HAP-1 (cell line): Measurements from ENCODE around the gene FAIM2.

Experiments
- DNase-seq, 2 experiments: peaks; one replicate each; pipeline ENCODE4 v3.0.0-alpha.2; 2016 to 2020; ENCODE audit warnings: low spot score in 2 of 2
- H3K27me3 ChIP-seq: fragments of 250-450 bp; sonication (Bioruptor Pico); 2 replicates; pipeline ENCODE4 v1.5.1; 2020; ENCODE audit warnings: low read depth, mild to moderate bottlenecking, moderate library complexity
- H3K36me3 ChIP-seq: fragments of 250-450 bp; sonication (Bioruptor Pico); replicated peaks from 2 replicates; pipeline ENCODE4 v1.5.1; 2020; ENCODE audit warnings: mild to moderate bottlenecking
- H3K4me1 ChIP-seq: fragments of 250-450 bp; sonication (Bioruptor Pico); 2 replicates; pipeline ENCODE4 v1.5.1; 2020; ENCODE audit warnings: mild to moderate bottlenecking
- H3K4me3 ChIP-seq: fragments of 250-450 bp; sonication (Bioruptor Pico); 2 replicates; pipeline ENCODE4 v1.5.1; 2020; ENCODE audit warnings: mild to moderate bottlenecking, moderate library complexity
- H3K9me3 ChIP-seq: fragments of 250-450 bp; sonication (Bioruptor Pico); 2 replicates; pipeline ENCODE4 v1.5.1; 2020; ENCODE audit warnings: mild to moderate bottlenecking, moderate library complexity
- in situ Hi-C: fragments of 300-500 bp; cut with MboI; formaldehyde crosslinking; loops from 3 replicates; pipeline ENCODE4 v1.14.3; 2020; ENCODE audit warnings: low sequenced_read_pairs, inconsistent platforms, mixed read lengths

Gene FAIM2

GRCh38 chr12:49903700-49904423 lies at the start of gene FAIM2:
FAIM2 (minus strand) TSS chr12:49903900; CDS start chr12:49903792, 108 bp downstream.
- peak in 1 of 2 experiments; percentile 65 for DNase-seq
- in situ Hi-C loops, result no loop called here
- Histone ChIP-seq H3K4me1 (peaks cover 7% of the 10 kb centered on the region; the same call in 1 of the 2 replicates), H3K4me3 (peak within 1 kb of the TSS; percentile 17), H3K9me3 (no peaks in the 10 kb centered on the region), H3K27me3 (no peaks in the 10 kb centered on the region), H3K36me3 (no peaks in the 10 kb centered on the region)

DNA sequence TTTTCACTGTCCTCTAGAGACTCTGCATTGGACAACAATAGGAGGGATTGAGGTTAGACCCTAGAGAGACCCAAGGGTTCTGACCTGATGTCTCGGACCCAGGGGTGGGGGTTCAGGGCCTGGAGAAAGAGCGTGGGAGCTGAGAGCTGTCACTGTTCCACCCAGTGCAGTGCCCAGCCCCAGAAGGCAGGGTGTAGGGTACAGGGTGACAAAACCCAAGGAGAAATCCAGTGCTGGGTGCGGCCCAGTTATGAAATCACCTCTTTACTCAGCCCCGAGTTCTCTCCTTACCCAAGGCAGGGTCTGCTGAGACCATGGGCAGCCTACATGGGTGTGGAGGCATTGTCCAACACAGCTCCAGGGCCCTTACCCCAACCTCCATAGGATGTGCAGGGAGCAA lies 49.5 kb upstream of the FAIM2 start:
- in situ Hi-C loops, result no loop called here
- Histone ChIP-seq H3K4me3 (no peak overlapping the region), H3K36me3 (no peaks in the 10 kb centered on the region), H3K9me3 (no peaks in the 10 kb centered on the region), H3K4me1 (no peaks in the 10 kb centered on the region), H3K27me3 (peaks cover 10% of the 10 kb centered on the region; the same call in 1 of the 2 replicates)
- no peak for DNase-seq

DNA sequence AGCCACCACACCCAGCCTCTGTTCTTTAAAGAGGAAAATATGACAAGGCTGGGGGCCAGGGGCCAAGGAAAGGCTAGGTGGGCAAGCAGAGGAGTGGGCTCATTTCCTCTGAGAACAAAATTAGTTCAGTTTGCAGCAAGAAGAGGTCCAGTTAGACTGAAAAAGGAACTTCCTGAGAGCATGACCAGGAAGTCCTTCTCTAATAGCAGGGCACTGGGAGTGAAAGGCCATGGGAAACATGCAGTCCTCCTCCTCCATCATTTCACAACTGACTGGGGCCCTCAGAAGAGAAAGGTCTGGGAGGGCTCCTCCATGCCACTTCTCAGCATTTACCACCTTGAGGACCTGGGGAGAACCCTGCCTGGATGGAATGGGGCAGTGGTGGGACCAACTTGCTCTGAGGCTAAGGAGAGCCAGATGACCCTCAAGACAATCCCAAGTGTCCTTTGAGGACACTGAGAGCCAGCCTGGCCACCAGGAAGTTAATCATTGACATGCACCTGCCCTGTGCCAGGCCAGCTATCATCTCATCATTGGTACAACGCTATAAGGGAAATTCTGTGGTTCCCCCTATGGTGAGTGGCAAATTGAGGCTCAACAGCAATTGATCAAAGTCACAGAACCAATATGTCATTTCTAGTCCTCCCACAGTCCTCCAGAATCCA lies 48.8 kb upstream of the FAIM2 start:
- Histone ChIP-seq H3K36me3 (no peaks in the 10 kb centered on the region), H3K4me1 (no peaks in the 10 kb centered on the region), H3K9me3 (no peaks in the 10 kb centered on the region), H3K27me3 (peaks cover 10% of the 10 kb centered on the region; the same call in 1 of the 2 replicates), H3K4me3 (no peak overlapping the region)
- in situ Hi-C loops, result no loop called here
- DNase-seq, result no peak

DNA sequence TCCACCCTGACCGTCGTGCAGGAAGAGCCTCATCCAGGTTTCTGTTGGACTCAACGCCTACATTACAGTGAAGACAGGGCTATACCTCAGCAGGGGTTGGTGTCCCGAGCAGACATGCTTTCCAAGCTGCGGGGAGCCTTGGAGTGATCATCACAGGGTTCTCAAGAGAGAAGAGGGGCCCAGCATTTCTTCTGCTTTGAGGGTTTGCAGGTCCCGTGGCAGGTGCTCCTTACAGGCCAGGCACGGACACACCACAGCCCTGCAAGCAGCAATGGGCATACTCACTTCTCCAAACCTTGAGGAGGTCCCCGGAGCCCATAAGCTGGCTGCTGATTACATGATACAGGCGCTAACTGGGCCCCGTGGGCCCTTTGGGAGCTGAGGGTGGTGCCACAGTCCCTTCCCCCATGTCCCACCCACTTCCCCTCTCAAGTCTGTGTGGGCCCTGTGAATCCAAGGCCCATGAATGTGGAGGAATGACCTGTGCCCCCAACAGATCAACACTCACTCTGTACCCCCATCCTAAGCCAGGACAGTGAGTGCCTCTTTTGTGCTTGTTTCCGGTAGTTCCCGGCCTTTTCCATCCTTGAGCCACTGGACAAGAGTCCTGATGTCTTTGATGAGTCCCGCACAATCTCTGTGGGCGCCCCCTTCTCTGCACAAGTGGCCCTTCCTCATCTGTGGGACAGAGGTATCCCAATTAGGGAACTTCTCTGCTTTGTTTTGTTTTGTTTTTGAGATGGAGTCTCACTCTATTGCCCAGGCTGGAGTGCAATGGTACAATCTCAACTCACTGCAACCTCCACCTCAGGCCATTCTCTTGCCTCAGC lies 47.9 kb upstream of the FAIM2 start:
- H3K4me1 ChIP-seq, result no peaks in the 10 kb centered on the region
- no peak overlapping the region for H3K4me3 ChIP-seq
- no peaks in the 10 kb centered on the region for H3K9me3 ChIP-seq
- H3K36me3 ChIP-seq, result no peaks in the 10 kb centered on the region
- no peak for DNase-seq
- H3K27me3 ChIP-seq, result peaks cover 10% of the 10 kb centered on the region; the same call in 1 of the 2 replicates
- in situ Hi-C loops, result no loop called here

- Histone ChIP-seq H3K36me3 (no peaks in the 10 kb centered on the region), H3K27me3 (peaks cover 3% of the 10 kb centered on the region; the same call in 1 of the 2 replicates), H3K9me3 (no peaks in the 10 kb centered on the region), H3K4me1 (peaks cover 8% of the 10 kb centered on the region), H3K4me3 (no peak within 1 kb of the TSS)
- in situ Hi-C loops, result no loop called here
- DNase-seq, result no peak
Observed at GRCh38 chr12:49950273-49951251, 46.9 kb upstream of the FAIM2 start, which contains the start of gene AQP2. AQP2 (plus strand) TSS chr12:49950737; CDS start chr12:49950831, 94 bp downstream.

GRCh38 chr12:49949866-49950265 lies 46.2 kb upstream of the FAIM2 start:
- Histone ChIP-seq H3K4me1 (peaks cover 8% of the 10 kb centered on the region), H3K27me3 (no peaks in the 10 kb centered on the region), H3K36me3 (no peaks in the 10 kb centered on the region), H3K9me3 (no peaks in the 10 kb centered on the region), H3K4me3 (no peak overlapping the region)
- in situ Hi-C loops, result no loop called here
- DNase-seq, result no peak

DNA sequence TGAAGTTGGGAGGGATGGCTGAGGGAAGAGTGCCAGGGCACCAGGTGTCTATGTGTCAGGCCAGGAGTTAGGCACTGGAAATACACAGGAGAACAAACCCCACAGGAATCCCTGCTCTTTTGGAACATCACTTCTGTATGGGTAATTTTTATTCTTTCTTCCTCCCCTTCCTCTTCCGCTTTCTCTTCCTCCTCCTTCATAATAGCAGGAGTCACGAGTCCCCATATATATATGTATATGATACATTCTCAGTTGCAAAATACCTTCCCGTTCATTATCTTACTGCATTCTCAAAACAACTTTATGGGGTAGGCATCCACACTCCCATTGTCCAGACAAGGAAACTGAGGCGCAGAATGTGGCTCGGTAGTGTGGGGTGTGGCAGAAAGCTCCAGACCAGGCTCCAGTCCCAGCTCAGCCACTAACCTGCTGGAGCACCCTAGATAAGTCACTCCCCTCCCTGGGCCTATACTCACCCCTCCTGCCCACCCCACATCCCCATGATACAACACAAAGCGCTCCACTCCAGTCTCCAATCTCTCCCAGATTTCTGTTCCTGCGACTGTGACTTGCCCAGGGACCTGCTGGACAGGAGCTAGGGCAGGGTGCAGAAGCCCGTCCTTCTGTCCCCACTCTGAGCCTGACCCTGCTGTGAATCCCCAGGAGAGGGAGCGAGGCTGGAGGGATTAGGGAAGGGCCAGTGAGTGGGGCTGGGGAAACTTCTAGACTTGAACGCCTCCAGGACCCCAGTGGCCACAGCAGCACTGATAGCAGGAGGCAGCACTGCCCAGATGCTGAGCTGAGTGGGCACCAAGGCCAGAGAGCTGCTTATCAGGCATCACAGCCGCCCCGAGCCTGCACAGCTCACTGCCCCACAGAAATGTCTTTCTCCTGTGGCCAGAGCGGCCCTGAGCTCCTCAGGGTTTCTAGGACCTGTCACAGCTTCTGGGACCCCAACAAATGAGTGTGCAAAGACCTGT lies 45.5 kb upstream of the FAIM2 start:
- Histone ChIP-seq H3K4me3 (no peak overlapping the region), H3K36me3 (no peaks in the 10 kb centered on the region), H3K4me1 (peaks cover 8% of the 10 kb centered on the region), H3K9me3 (no peaks in the 10 kb centered on the region), H3K27me3 (no peaks in the 10 kb centered on the region)
- in situ Hi-C loops, result no loop called here
- no peak for DNase-seq

DNA sequence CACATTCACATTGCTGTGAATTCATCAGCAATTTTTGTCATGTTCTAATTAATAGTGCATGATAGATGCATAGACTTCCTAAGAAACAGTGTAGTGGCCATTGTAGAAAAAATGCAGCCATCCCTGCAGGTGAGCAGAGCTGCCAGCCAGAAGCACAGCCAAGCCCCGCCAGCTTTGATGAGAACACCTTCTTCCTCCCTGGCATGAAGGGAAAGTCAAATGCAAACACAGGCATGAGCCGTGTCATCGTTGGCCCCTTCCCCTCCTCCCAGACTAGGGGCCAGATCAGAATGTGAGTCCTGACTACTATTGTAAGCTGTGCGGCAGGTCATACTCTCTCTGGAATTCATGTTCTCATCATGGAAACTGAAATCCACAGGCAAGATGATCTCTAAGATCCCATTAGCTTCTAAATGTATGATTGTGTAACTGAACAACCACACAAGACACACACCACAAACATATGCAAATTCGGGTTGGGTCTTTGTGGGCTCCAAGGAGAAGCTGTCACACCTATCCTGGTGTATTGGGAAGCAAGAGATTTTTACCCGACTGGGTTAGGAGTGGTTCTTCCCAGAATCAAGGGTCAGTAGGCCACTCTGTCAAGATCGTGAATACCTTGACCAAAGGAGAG lies 44.0 kb upstream of the FAIM2 start:
- Histone ChIP-seq H3K36me3 (no peaks in the 10 kb centered on the region), H3K27me3 (no peaks in the 10 kb centered on the region), H3K4me1 (peaks cover 8% of the 10 kb centered on the region), H3K9me3 (no peaks in the 10 kb centered on the region), H3K4me3 (no peak overlapping the region)
- in situ Hi-C loops, result no loop called here
- DNase-seq, result no peak

- DNase-seq, result no peak
- Histone ChIP-seq H3K27me3 (no peaks in the 10 kb centered on the region), H3K4me3 (no peak overlapping the region), H3K36me3 (no peaks in the 10 kb centered on the region), H3K4me1 (peaks cover 8% of the 10 kb centered on the region), H3K9me3 (no peaks in the 10 kb centered on the region)
- in situ Hi-C loops, result no loop called here
Observed at GRCh38 chr12:49946497-49946896, 42.8 kb upstream of the FAIM2 start.

DNA sequence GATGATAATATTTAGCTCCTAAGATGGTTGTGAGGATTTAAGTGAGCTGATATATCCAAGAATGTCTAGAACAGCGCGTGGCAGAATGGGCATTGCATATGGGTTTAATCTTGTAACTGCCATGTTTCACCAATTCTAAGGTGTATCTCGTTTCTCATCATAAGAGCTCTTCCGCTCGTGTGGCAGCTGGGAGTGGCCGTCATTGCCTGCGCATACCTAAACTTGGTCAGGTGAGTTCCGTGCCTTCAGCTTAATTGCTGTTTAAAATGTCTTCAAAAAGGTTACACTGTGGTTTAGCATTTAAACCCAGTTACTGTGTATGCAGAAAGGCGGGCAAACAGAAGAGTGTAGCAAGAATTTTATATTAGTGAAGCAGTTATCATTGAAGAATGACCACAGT lies 42.4 kb upstream of the FAIM2 start:
- no peak for DNase-seq
- Histone ChIP-seq H3K36me3 (no peaks in the 10 kb centered on the region), H3K9me3 (no peaks in the 10 kb centered on the region), H3K4me1 (peaks cover 8% of the 10 kb centered on the region), H3K4me3 (no peak overlapping the region), H3K27me3 (no peaks in the 10 kb centered on the region)
- in situ Hi-C loops, result no loop called here

- Histone ChIP-seq H3K36me3 (no peaks in the 10 kb centered on the region), H3K4me3 (peak overlapping the region; percentile 22), H3K4me1 (peaks cover 8% of the 10 kb centered on the region), H3K27me3 (no peaks in the 10 kb centered on the region), H3K9me3 (no peaks in the 10 kb centered on the region)
- in situ Hi-C loops, result no loop called here
- DNase-seq, result peak; percentile 88 to 95
Observed at GRCh38 chr12:49945394-49946080, 41.8 kb upstream of the FAIM2 start.
